Activated CD8-positive, alpha-beta T cell treated with anti-CD3 and anti-CD28 coated beads for 36 hours (primary cell): ENCODE data around the gene SAFB. TPM values are rescaled to one million over a fixed set of nuclear protein-coding genes. Genes with fewer than 3 reads are reported as not detected.

Experiments used
- ATAC-seq: fragments of 200-7000 bp; cut with Tn5 transposase; one replicate; pipeline ENCODE4 v1.10.0; 2021; ENCODE audit warnings: mild to moderate bottlenecking, moderate library complexity
- CTCF ChIA-PET: fragments of 350-600 bp; sonication (Branson Sonifier 250); formaldehyde crosslinking; loops from one replicate; lab custom pipeline; 2021; ENCODE audit warnings: antibody characterized with exemption; lab: Charles Lee
- POLR2A ChIA-PET: fragments of 350-600 bp; sonication (Branson Sonifier 250); formaldehyde crosslinking; loops from one replicate; lab custom pipeline; 2021; ENCODE audit warnings: antibody characterized with exemption; lab: Charles Lee
- DNase-seq: peaks from one replicate; pipeline ENCODE4 v3.0.0-alpha.2; 2020
- H3K27ac Mint-ChIP-seq: one replicate; pipeline ENCODE4 v1.8.0; 2021; ENCODE audit warnings: mild to moderate bottlenecking, mixed read lengths
- H3K27me3 Mint-ChIP-seq: one replicate; pipeline ENCODE4 v1.8.0; 2021; ENCODE audit warnings: mixed read lengths
- H3K36me3 Mint-ChIP-seq: one replicate; pipeline ENCODE4 v1.8.0; 2021; ENCODE audit warnings: low read depth, mixed read lengths
- H3K4me1 Mint-ChIP-seq: one replicate; pipeline ENCODE4 v1.8.0; 2021; ENCODE audit warnings: low read depth, mixed read lengths
- H3K4me3 Mint-ChIP-seq: one replicate; pipeline ENCODE4 v1.8.0; 2021; ENCODE audit warnings: mild to moderate bottlenecking, moderate library complexity, mixed read lengths
- H3K9me3 Mint-ChIP-seq: one replicate; pipeline ENCODE4 v1.8.0; 2021; ENCODE audit warnings: mixed read lengths
- intact Hi-C: fragments of 100-400 bp; cut with micrococcal nuclease; formaldehyde crosslinking; loops from one replicate; pipeline ENCODE4 v1.10.0; 2022
- total RNA-seq, 2 experiments: library from RNA; stranded (reverse); gene quantifications; one replicate each; pipeline ENCODE4 v1.2.3, GENCODE V29; 2021
- TF ChIP-seq, protein P1 (sequence below): fragments of 200-600 bp; IDR thresholded peaks from one replicate; pipeline ENCODE4 v1.8.0; 2022; ENCODE audit warnings: antibody characterized with exemption, mild to moderate bottlenecking

SAFB gene
- total RNA-seq, 2 experiments from 2014 or later, result 124 to 132 TPM

DNA sequence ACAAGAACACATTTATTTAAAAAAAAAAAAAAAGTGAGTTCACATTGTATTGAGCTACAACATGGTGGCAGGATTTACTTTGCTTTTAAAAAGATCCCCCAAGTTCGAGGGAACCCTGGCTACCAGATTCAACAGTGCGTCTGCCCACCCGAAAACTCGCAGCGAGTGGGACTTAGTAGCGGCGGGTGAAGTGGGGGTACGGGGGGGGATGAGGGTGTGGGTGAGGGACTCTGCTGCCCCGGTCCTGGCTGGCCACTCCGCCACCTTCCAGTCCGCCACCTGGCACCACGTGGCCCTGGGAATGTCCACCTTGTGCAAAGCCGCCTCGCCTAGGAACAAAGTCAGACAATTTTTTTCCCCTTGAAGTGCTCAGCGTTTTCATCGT, 35.8 kb upstream of the SAFB start:
- no peak for ATAC-seq
- TF ChIP-seq, protein P1, sequence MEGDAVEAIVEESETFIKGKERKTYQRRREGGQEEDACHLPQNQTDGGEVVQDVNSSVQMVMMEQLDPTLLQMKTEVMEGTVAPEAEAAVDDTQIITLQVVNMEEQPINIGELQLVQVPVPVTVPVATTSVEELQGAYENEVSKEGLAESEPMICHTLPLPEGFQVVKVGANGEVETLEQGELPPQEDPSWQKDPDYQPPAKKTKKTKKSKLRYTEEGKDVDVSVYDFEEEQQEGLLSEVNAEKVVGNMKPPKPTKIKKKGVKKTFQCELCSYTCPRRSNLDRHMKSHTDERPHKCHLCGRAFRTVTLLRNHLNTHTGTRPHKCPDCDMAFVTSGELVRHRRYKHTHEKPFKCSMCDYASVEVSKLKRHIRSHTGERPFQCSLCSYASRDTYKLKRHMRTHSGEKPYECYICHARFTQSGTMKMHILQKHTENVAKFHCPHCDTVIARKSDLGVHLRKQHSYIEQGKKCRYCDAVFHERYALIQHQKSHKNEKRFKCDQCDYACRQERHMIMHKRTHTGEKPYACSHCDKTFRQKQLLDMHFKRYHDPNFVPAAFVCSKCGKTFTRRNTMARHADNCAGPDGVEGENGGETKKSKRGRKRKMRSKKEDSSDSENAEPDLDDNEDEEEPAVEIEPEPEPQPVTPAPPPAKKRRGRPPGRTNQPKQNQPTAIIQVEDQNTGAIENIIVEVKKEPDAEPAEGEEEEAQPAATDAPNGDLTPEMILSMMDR, result no peak
- peaks cover 20% of the 10 kb centered on the region for H3K4me1 Mint-ChIP-seq
- no peaks in the 10 kb centered on the region for H3K27me3 Mint-ChIP-seq
- peak overlapping the region; percentile 30 for H3K27ac Mint-ChIP-seq
- intact Hi-C loops, result no loop called here
- ChIA-PET POLR2A (interaction anchor here (0.6 to 1.2 kb wide), 3 partner anchors 14 to 100 kb away, joined by 3 read pairs; no protein-coding TSS in a partner anchor), CTCF (no interaction called here)
- no peak overlapping the region for H3K4me3 Mint-ChIP-seq
- DNase-seq, result no peak
- peaks cover 44% of the 10 kb centered on the region for H3K36me3 Mint-ChIP-seq
- H3K9me3 Mint-ChIP-seq, result no peaks in the 10 kb centered on the region

DNA sequence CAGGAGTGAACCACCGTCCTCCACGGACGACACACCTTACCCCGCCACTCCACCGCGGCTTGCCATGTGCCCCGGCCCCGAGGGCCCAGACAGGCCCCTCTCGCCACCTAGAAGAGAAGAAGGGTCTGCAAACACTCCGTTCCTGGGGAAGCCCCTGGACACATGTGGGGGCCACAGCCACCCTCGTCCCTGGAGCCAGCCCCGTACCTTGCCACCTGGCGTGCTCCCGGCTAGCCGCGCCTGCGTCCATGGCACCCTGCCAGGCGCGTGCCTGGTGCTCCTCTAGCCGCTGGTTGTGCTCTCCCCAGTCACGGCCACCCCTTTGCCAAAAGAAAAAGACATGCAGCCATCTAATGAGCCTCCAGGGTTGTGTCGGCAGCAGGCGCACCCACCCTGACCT, 35.2 kb upstream of the SAFB start:
- Mint-ChIP-seq H3K4me3 (no peak overlapping the region), H3K36me3 (peaks cover 47% of the 10 kb centered on the region)
- POLR2A ChIA-PET, result no interaction called here

DNA sequence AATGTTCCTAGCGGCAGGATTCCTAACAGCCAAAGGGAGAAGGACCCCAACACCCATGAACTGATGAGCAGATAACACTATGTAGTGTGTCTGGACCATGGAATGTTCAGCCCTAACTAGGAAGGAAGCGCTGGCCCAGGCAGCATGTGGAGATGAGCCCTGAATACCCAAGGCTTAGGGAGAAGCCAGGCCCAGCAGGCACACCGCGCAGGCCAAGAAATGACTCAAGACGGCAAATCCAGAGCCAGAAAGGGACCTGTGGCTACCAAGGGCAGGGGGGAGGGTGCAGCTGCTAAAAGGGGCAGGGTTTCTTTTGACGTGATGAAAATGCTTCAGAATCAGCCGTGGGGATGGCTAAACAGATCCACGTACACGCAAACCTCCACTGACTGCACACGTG, 34.4 kb upstream of the SAFB start:
- TF ChIP-seq, protein P1, result no peak
- Mint-ChIP-seq H3K36me3 (peaks cover 55% of the 10 kb centered on the region), H3K4me3 (no peak overlapping the region), H3K9me3 (no peaks in the 10 kb centered on the region), H3K27me3 (no peaks in the 10 kb centered on the region), H3K4me1 (peaks cover 20% of the 10 kb centered on the region), H3K27ac (no peak overlapping the region)
- DNase-seq (no peak), ATAC-seq (no peak)
- ChIA-PET CTCF (no interaction called here), POLR2A (interaction anchor here (1.2 kb wide), 1 partner anchor 23 kb away, joined by 3 read pairs; no protein-coding TSS in a partner anchor)
- intact Hi-C loops, result no loop called here

More for the DNA sequence above, 35.2 kb upstream of the SAFB start:
- CTCF ChIA-PET, result no interaction called here
- Mint-ChIP-seq H3K9me3 (no peaks in the 10 kb centered on the region), H3K4me1 (peaks cover 20% of the 10 kb centered on the region), H3K27ac (peak overlapping the region; percentile 30), H3K27me3 (no peaks in the 10 kb centered on the region)
- TF ChIP-seq, protein P1, result no peak
- no peak for ATAC-seq
- no peak for DNase-seq
- intact Hi-C loops, result no loop called here

DNA sequence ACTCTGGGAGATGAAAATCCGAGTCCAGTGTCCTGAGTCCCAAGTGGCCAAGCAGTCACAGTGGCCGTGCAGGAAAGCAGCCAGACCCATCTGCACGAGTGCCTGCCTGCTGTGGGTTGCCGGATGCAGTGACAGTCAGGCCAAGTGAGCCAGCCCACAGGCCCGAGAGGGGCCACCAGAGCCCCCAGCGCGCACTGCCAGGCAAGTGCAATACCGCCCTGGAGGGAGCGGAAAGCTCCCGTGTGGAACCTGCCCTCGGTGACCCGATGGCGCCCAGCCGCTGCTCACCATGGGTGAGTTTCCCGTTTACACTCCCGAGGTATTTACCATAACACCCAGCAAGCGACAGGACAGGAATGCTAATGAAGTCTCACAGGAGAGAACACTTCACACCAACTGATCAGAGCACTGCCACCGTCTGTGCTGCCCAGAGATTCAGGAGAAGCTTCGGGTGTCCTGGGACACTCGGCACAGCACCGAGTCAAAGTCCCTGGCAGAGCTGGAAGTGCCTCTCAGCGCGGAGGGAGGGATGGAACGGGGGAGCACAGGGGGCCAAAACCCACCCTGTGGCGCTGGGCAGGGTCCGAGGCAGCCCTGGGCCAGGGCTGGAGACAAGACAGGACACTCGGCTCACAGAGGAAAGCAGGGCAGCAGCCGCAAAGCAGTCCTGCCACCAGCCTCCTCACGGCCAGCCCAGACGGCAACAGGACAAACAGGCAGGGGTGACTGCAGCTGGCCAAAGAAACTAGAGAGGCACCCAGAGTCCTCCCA, 33.8 kb upstream of the SAFB start:
- H3K4me3 Mint-ChIP-seq, result no peak overlapping the region
- no peak overlapping the region for H3K27ac Mint-ChIP-seq
- intact Hi-C loops, result no loop called here
- H3K27me3 Mint-ChIP-seq, result no peaks in the 10 kb centered on the region
- no peaks in the 10 kb centered on the region for H3K9me3 Mint-ChIP-seq
- CTCF ChIA-PET, result no interaction called here
- H3K4me1 Mint-ChIP-seq, result peaks cover 20% of the 10 kb centered on the region
- TF ChIP-seq, protein P1, result no peak
- no peak for DNase-seq
- ATAC-seq, result no peak
- peaks cover 55% of the 10 kb centered on the region for H3K36me3 Mint-ChIP-seq
- POLR2A ChIA-PET, result interaction anchor here (1.2 kb wide), 1 partner anchor 23 kb away, joined by 3 read pairs; no protein-coding TSS in a partner anchor

DNA sequence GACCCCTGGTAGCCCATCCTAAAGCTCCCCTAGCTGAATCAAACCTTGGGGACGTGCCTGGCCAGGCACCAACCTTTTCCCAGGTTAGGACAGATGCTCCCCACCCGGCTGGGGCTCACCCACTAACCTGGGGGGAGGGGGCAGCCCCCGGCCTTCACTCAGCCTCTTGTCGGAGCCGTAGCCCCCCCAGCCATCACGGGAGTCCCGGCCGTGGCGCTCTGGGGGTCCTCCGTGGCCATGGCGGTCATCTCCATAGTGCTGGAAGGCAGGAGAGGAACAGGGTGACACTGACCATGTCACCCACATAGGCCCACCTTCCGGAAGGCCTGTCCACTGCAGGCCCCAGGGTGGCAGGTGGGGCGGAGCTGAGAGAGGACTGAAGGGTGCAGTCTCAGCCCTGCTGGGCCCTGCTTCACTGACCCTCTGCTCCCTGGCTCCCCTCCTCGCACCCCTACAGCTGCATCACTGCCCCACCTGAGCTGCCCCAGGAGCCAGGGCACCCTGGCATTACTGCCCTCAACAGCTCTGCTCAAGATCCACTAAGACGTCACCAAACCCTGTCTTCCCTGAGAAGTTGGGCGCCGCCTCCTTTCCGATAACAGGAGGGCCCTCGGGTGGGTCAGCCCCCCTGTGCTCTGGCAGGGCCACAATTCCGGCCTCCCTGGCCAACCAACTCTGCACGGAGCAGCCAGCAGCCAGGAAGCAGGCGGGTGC, 32.6 kb upstream of the SAFB start:
- POLR2A ChIA-PET, result no interaction called here
- H3K27me3 Mint-ChIP-seq, result no peaks in the 10 kb centered on the region
- CTCF ChIA-PET, result no interaction called here
- intact Hi-C loops, result no loop called here
- TF ChIP-seq, protein P1, result no peak
- H3K4me3 Mint-ChIP-seq, result no peak overlapping the region
- ATAC-seq, result no peak
- H3K4me1 Mint-ChIP-seq, result peaks cover 20% of the 10 kb centered on the region
- DNase-seq, result no peak
- peaks cover 60% of the 10 kb centered on the region for H3K36me3 Mint-ChIP-seq
- H3K27ac Mint-ChIP-seq, result no peak overlapping the region
- no peaks in the 10 kb centered on the region for H3K9me3 Mint-ChIP-seq
